ENCODE measurements around the gene SQSTM1. TPM values are rescaled to one million over a fixed set of nuclear protein-coding genes. Genes with fewer than 3 reads are reported as not detected.

The SQSTM1 gene
- total RNA-seq, 1 experiment from 2014 or later: 78.5 TPM

- TF ChIP-seq ARID4B (CRISPR knock-in tag; IDR thresholded peaks at IDR 0.05; ENCODE audit: borderline replicate concordance) (peak; percentile 90; the same call in 1 of the 2 replicates), USF1 (CRISPR knock-in tag; IDR thresholded peaks at IDR 0.05) (peak; percentile 51; the same call in 1 of the 2 replicates), E2F1 (CRISPR knock-in tag; IDR thresholded peaks at IDR 0.05) (no peak), CREM (CRISPR knock-in tag; IDR thresholded peaks at IDR 0.05) (peak; percentile 36; the same call in 1 of the 2 replicates), ZNF396 (CRISPR knock-in tag; IDR thresholded peaks at IDR 0.05; ENCODE audit: borderline replicate concordance) (no peak), ZNF425 (CRISPR knock-in tag; conservative IDR thresholded peaks at IDR 0.05) (no peak), ZNF281 (CRISPR knock-in tag; IDR thresholded peaks at IDR 0.05) (no peak), ZNF138 (CRISPR knock-in tag; conservative IDR thresholded peaks at IDR 0.05) (peak; percentile 69; the same call in 1 of the 2 replicates), MAX (CRISPR knock-in tag; IDR thresholded peaks at IDR 0.05) (no peak; the same call in 1 of the 2 replicates), NR3C1 (CRISPR knock-in tag; conservative IDR thresholded peaks at IDR 0.05; ENCODE audit: low read depth) (peak; percentile 82; the same call in 1 of the 2 replicates), ZBTB21 (CRISPR knock-in tag; IDR thresholded peaks at IDR 0.05; ENCODE audit: borderline replicate concordance) (0 out of 2 replicates have a peak, but pooled peaks have one; percentile 62)
Observed at GRCh38 chr5:179820483-179821297, at the start of gene SQSTM1 (continued).

DNA sequence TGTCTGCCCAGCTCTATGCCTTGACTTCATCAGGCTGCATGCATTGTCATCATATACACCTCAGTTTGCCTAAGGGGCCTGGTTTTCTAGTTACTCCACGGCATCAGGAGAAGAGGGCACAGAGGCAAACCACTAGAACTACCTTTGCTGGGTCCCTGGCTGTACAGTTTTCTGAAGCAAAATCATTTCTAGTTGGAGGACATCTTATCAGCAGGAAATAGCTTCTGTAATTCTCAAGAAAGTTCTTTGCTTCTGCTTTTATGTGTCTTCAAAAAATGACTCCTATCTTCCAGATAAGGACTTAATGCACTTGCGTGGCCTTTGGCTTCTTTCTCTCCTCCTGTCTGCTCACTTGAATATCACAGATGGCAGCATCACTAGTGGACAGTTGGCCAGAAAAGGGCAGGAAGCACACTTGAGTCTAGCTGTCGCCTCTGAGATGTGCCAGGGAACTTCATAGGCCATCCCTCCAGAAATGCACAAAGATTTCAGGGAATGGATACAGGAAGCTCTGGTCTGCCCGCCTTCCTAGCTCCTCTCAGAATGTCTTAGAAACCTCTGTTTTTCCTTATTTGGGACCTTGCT is 49.3 kb upstream of the SQSTM1 start:
- ChIA-PET CTCF (interaction anchor here (1.0 to 1.4 kb wide), 3 partner anchors 8 to 25 kb away, joined by 3 to 5 read pairs (median 4); no protein-coding TSS in a partner anchor), POLR2A (no interaction called here)
- H3K4me1 Mint-ChIP-seq: no peaks in the 10 kb centered on the region
- H3K27ac Mint-ChIP-seq: no peak overlapping the region
- no peaks in the 10 kb centered on the region for H3K27me3 Mint-ChIP-seq (ENCODE audit: low read depth)
- no peaks in the 10 kb centered on the region for H3K9me3 Mint-ChIP-seq
- ATAC-seq (no peak), DNase-seq (ENCODE audit: low spot score) (no peak)
- no peak overlapping the region for H3K4me3 Mint-ChIP-seq
- peaks cover 68% of the 10 kb centered on the region for H3K36me3 Mint-ChIP-seq
- TF ChIP-seq PRDM15 (CRISPR knock-in tag; IDR thresholded peaks at IDR 0.05) (no peak), ZNF425 (CRISPR knock-in tag; conservative IDR thresholded peaks at IDR 0.05) (no peak)

Measured in WTC11 (cell line).